Activated naive CD8-positive, alpha-beta T cell treated with anti-CD3 and anti-CD28 coated beads, Interleukin-2, amount 50 U/mL, for 16 hours (primary cell): ENCODE measurements around the gene PRDM4.
"Not testable (repeated sequence)": the region's sequence is repeated elsewhere in the genome, so short reads cannot be mapped to it uniquely, and the experiment has no call there.

Experiments
- DNase-seq: peaks from one replicate; pipeline ENCODE4 v3.0.0-alpha.2; 2020; ENCODE audit warnings: low read depth, low spot score

PRDM4 gene

GRCh38 chr12:107767466-107767865 is 6.5 kb upstream of the PRDM4 start:
- no peak for DNase-seq

- no peak for DNase-seq
These were observed 4.4 kb upstream of the PRDM4 start for GRCh38 chr12:107765316-107765715.

- DNase-seq = no peak
These were observed 3.7 kb upstream of the PRDM4 start for GRCh38 chr12:107764626-107765025.

- DNase-seq = no peak
These were observed 1.9 kb upstream of the PRDM4 start for GRCh38 chr12:107762874-107763273.

GRCh38 chr12:107761502-107761904 is 566 bp upstream of the PRDM4 start:
- DNase-seq = no peak

GRCh38 chr12:107760207-107760808 is 629 bp downstream of the PRDM4 start:
- no peak for DNase-seq

GRCh38 chr12:107759410-107759809 is 1.5 kb downstream of the PRDM4 start:
- no peak for DNase-seq

- DNase-seq = no peak
These were observed 11.9 kb downstream of the PRDM4 start for GRCh38 chr12:107749083-107749482.

GRCh38 chr12:107748472-107748871 is 12.5 kb downstream of the PRDM4 start:
- DNase-seq = no peak

- no peak for DNase-seq
These were observed 24.0 kb downstream of the PRDM4 start for GRCh38 chr12:107736914-107737313.

- no peak for DNase-seq
These were observed 25.2 kb downstream of the PRDM4 start for GRCh38 chr12:107735763-107736162.

GRCh38 chr12:107734139-107734538 is 26.8 kb downstream of the PRDM4 start:
- no peak for DNase-seq

GRCh38 chr12:107732365-107732764 is 28.6 kb downstream of the PRDM4 start:
- no peak for DNase-seq

GRCh38 chr12:107731366-107731765 is 29.6 kb downstream of the PRDM4 start:
- DNase-seq = no peak

GRCh38 chr12:107730618-107731341 is 30.2 kb downstream of the PRDM4 start:
- no peak for DNase-seq

GRCh38 chr12:107727742-107728141 is 33.2 kb downstream of the PRDM4 start:
- not testable (repeated sequence) for DNase-seq

GRCh38 chr12:107727327-107727726 is 33.6 kb downstream of the PRDM4 start:
- not testable (repeated sequence) for DNase-seq

GRCh38 chr12:107718606-107719005 is 42.3 kb downstream of the PRDM4 start:
- DNase-seq = no peak

- no peak for DNase-seq
These were observed 45.2 kb downstream of the PRDM4 start for GRCh38 chr12:107715780-107716179.

- not testable (repeated sequence) for DNase-seq
These were observed 55.4 kb downstream of the PRDM4 start for GRCh38 chr12:107705522-107705921.

GRCh38 chr12:107704041-107704440 is 56.9 kb downstream of the PRDM4 start:
- no peak for DNase-seq

- no peak for DNase-seq
These were observed 58.8 kb downstream of the PRDM4 start for GRCh38 chr12:107702106-107702505.

- DNase-seq = not testable (repeated sequence)
These were observed 65.2 kb downstream of the PRDM4 start for GRCh38 chr12:107695772-107696171.
